Ammon's horn (tissue), 1 donor: ENCODE results near the gene BCAR3.

ENCODE experiments used
- DNase-seq: peaks from one replicate; pipeline ENCODE4 v3.0.0-alpha.2; 2016; ENCODE audit warnings: low spot score

BCAR3 gene

GRCh38 chr1:93542398-93542797 lies 139.2 kb downstream of the BCAR3 start:
- no peak for DNase-seq

GRCh38 chr1:93541045-93541444 lies 140.6 kb downstream of the BCAR3 start:
- DNase-seq = no peak

- no peak for DNase-seq
Measured at GRCh38 chr1:93537924-93538323, 143.7 kb downstream of the BCAR3 start.

- DNase-seq = no peak
Measured at GRCh38 chr1:93537396-93537795, 144.2 kb downstream of the BCAR3 start.

- no peak for DNase-seq
Measured at GRCh38 chr1:93533677-93534076, 148.0 kb downstream of the BCAR3 start.

DNA sequence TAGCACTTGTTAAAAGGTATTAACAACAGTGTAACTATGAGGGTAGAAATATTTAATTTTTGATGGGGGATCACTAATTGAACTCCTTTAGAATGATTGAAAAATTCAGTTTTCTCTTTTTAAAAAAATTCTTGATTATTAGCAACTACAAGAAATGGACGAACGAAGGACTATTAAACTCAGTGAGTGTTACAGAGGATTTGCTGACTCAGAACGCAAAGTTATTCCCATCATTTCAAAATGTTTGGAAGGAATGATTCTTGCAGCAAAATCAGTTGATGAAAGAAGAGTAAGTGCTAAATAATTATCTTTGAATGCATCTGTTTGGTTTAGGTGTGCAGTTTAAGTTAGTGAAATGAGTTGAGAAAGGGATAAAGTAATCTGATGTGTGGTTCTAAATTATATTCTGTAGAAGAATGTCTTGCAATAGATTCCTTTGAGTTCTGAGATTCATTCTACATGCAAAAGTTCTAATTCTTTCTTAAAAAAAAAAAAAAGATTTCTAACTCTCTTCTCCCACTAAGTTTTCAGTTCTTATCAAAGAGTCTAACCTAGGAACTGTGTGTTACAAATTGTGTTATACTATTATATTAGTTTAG lies 148.8 kb downstream of the BCAR3 start:
- DNase-seq = no peak

DNA sequence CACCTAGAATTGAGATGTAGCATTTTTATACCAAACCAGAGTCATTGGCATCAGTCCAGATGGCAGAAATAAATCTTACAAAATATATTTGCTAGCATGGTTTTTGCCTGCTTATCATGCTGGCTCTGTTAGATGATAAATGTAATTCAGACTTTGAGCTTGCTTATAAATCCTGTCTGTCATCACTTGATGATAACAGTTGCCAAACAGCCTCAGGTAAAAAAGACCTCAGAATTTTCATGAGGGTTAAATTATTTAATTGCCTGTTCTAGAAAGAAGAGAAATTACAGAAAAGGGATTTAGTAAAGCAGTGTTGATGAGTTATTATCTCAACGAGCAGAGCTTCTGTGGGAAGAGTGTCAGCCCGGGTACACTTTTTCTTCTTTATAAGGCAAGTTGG lies 150.4 kb downstream of the BCAR3 start:
- DNase-seq = no peak

- no peak for DNase-seq
Measured at GRCh38 chr1:93528412-93528811, 153.2 kb downstream of the BCAR3 start.

DNA sequence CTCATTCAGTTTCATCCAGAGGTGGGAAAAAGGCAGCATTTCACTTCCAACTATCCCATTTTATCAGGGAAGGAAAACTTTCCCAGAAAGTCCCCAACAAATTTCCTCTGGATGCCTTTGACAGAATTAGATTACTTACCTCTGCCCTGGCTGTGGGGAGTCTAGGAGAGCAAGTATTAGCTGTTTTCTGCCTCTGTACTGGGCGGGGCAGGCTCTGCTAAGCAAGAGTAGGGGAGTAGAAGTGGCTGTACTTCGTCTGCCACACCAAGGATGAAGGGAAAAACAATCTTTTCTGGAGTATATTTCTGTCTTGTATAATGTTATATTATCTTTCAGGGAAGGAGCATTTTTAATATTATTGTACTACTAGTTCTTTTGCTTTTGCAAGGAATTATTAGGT lies 155.2 kb downstream of the BCAR3 start:
- DNase-seq = no peak

GRCh38 chr1:93525431-93525830 lies 156.2 kb downstream of the BCAR3 start:
- DNase-seq = no peak

DNA sequence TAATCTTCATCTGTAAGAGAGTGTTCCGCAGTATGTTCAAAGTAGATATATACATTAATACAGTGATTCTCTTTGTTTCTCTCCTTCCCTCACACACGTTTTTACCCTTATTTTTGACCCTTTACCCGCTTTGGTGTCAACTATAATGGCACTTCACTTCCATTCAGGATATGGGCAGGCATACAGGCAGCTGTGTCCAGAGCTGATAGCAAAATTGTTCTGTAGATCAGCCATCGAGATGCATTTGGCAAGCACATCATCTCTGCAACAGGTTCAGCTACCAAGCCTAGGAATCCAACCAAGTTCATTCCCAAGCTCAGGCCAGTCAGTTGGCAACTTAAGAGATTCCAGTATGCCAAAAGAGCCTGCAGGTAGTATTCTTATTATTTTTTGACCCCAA lies 158.9 kb downstream of the BCAR3 start:
- DNase-seq = no peak

DNA sequence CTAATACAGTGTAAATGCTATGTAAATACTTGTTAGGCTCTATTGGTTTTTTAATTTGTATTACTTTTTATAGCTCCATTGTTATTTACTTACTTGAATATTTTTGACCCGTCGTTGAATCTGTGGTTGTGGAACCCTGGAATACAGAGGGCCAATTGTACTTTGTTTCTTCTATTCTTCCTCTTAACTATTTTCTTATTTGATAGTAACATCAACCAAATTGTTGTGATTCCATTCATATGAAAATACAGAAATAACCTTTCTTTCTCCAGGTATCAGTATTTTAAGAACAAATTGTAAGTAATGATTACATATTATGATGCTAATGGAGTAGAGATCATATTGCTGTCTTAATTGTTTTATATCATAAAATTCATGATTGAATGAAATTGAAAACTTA lies 160.0 kb downstream of the BCAR3 start:
- DNase-seq = no peak

DNA sequence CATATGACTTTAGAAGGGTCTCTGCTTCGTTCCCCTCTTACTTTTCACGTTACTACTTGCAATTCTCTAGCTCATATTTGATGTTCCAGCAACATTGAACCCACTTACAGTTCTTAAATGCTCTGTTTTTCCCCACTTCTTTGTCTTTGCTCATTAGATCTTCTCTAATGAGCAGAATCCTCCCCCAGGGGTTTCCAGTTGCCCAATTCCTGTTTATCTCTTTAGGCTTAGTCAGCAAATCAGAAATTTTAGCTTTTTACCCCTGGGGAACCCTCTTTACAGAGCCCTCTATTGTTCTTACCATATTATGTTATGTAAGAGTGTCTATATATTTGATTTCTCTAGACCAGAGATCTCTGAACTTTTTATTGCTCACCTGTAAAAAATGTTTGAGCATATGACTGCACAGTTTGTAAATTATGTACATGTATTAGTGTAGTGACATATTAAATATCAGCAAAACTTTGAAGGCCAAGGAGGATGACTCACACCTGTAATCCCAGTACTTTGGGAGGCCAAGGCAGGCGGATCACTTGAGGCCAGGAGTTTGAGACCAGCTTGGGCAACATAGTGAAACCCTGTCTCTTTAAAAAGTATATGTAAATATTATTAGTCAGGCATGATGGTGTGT lies 162.3 kb downstream of the BCAR3 start:
- no peak for DNase-seq

- no peak for DNase-seq
Measured at GRCh38 chr1:93518516-93518915, 163.1 kb downstream of the BCAR3 start.

- no peak for DNase-seq
Measured at GRCh38 chr1:93516164-93516563, 165.5 kb downstream of the BCAR3 start.
